ENCODE results near the gene FGGY. TPM values are rescaled to one million over a fixed set of nuclear protein-coding genes. Genes with fewer than 3 reads are reported as not detected.

Gene FGGY
- total RNA-seq, 1 experiment from 2014 or later, result 14.6 TPM

- Histone ChIP-seq H3K27me3 (ENCODE audit: insufficient read depth, low read length) (no peaks in the 10 kb centered on the region), H2AFZ (ENCODE audit: low read length) (no peak overlapping the region), H3K9ac (ENCODE audit: extremely low read depth, insufficient read length, low read length) (no peak overlapping the region), H4K91ac (ENCODE audit: insufficient read length, low read depth, low read length) (no peak overlapping the region), H2AK5ac (ENCODE audit: insufficient read length, low read length) (no peak overlapping the region), H4K8ac (replicated peaks; ENCODE audit: insufficient read length, low read depth, low read length) (no peak overlapping the region), H3K14ac (ENCODE audit: insufficient read depth, low read length) (no peak overlapping the region), H2BK15ac (ENCODE audit: low read depth, low read length) (no peak overlapping the region), H3K23me2 (ENCODE audit: insufficient read length, low read depth, low read length, poor library complexity, severe bottlenecking) (no peaks in the 10 kb centered on the region), H3K23ac (ENCODE audit: insufficient read length, low read depth, low read length) (no peak overlapping the region), H4K5ac (ENCODE audit: insufficient read length, low read depth, low read length) (no peak overlapping the region), H3K4me2 (ENCODE audit: insufficient read depth, insufficient read length, low read length) (no peak overlapping the region), H3T11ph (ENCODE audit: low read length) (no peak overlapping the region), H3K4ac (ENCODE audit: low read depth, low read length) (no peak overlapping the region), H3K27ac (ENCODE audit: insufficient read length, low read depth, low read length) (no peak overlapping the region), H3K18ac (ENCODE audit: insufficient read length, low read depth, low read length) (no peak overlapping the region), H3K79me1 (ENCODE audit: insufficient read depth, low read depth, low read length, poor library complexity, severe bottlenecking) (no peaks in the 10 kb centered on the region), H2BK120ac (ENCODE audit: low read depth, low read length, poor library complexity, severe bottlenecking) (no peak overlapping the region), H4K20me1 (ENCODE audit: control insufficient read depth, insufficient read depth, insufficient read length) (no peaks in the 10 kb centered on the region), H3K9me3 (ENCODE audit: control insufficient read depth, low read depth, low read length) (no peaks in the 10 kb centered on the region), H3K4me1 (ENCODE audit: insufficient read depth, low read length) (no peaks in the 10 kb centered on the region), H3K56ac (ENCODE audit: insufficient read length, low read depth, low read length) (no peak overlapping the region), H2BK5ac (ENCODE audit: insufficient read length, low read length) (no peak overlapping the region), H2BK12ac (ENCODE audit: insufficient read length, low read depth, low read length) (no peak overlapping the region), H2BK20ac (ENCODE audit: low read depth, low read length, poor library complexity, severe bottlenecking) (no peak overlapping the region), H3K79me2 (ENCODE audit: insufficient read depth, low read length) (no peaks in the 10 kb centered on the region)
- H3K36me3 Mint-ChIP-seq (ENCODE audit: insufficient read depth in 1 of 3, low read depth in 3 of 3), result no peaks in the 10 kb centered on the region
- H3K9me3 Mint-ChIP-seq, result no peaks in the 10 kb centered on the region; a peak in 1 of 5 replicates
- H3K27me3 Mint-ChIP-seq (ENCODE audit: low read depth), result no peaks in the 10 kb centered on the region
- no CpG with 5 or more reads among the region's 2 CpGs for WGBS (ENCODE audit: extremely low coverage, insufficient read length, low lambda C conversion rate)
- H3K4me1 Mint-ChIP-seq, result 0 out of 4 replicates have a peak, but pooled peaks cover 0 to 4% of the 10 kb centered on the region in 2 experiments
- no peak for TF ChIP-seq CTCF (conservative IDR thresholded peaks at IDR 0.05)
- no peak for DNase-seq
- H3K27ac Mint-ChIP-seq, result no peak overlapping the region
- no peak overlapping the region for H3K4me3 Mint-ChIP-seq
These were observed 322.7 kb downstream of the FGGY start for GRCh38 chr1:59619557-59619956.
